Stomach (tissue), 4 donors: Measurements from ENCODE around the gene LYSMD4.

Source experiments
- CTCF ChIP-seq, 7 experiments: fragments of 450-650 bp in 4 of 7; fragments of 200-600 bp in 3 of 7; sonication (generic) in 3 of 7; IDR thresholded peaks; one replicate each; pipeline ENCODE4 v1.5.1; 2016 to 2019; ENCODE audit warnings: antibody characterized with exemption in 7 of 7, control low read depth in 2 of 7, mild to moderate bottlenecking in 1 of 7
- POLR2A ChIP-seq, 4 donors: fragments of 450-650 bp; IDR thresholded peaks; one replicate each; pipeline ENCODE4 v1.6.1; 2016; ENCODE audit warnings: antibody characterized with exemption in 4 of 4, control low read depth in 2 of 4, mild to moderate bottlenecking in 1 of 4, moderate library complexity in 1 of 4

GRCh38 chr15:99719096-99719541 lies 14.1 kb downstream of the LYSMD4 start:
- TF ChIP-seq CTCF (IDR thresholded peaks at IDR 0.05) (no peak), POLR2A (IDR thresholded peaks at IDR 0.05) (no peak)
